Activated T-helper 9 cell treated with anti-CD3 and anti-CD28 coated beads, Interleukin-2, amount 50 U/mL, for 16 hours (primary cell): ENCODE measurements around the gene SLC13A4.
"Not testable (repeated sequence)": the region's sequence is repeated elsewhere in the genome, so short reads cannot be mapped to it uniquely, and the experiment has no call there.

ENCODE experiments used
- DNase-seq: peaks from one replicate; pipeline ENCODE4 v3.0.0-alpha.2; 2020; ENCODE audit warnings: low read depth

SLC13A4 gene

GRCh38 chr7:135718219-135718618 lies 9.8 kb downstream of the SLC13A4 start:
- no peak for DNase-seq

GRCh38 chr7:135717693-135718092 lies 10.3 kb downstream of the SLC13A4 start:
- DNase-seq, result no peak

- DNase-seq, result no peak
Measured at GRCh38 chr7:135716677-135717238, 11.2 kb downstream of the SLC13A4 start.

GRCh38 chr7:135715673-135716072 lies 12.3 kb downstream of the SLC13A4 start:
- DNase-seq, result no peak

GRCh38 chr7:135715055-135715522 lies 12.9 kb downstream of the SLC13A4 start:
- DNase-seq, result no peak

GRCh38 chr7:135714534-135715009 lies 13.4 kb downstream of the SLC13A4 start:
- no peak for DNase-seq

- DNase-seq, result no peak
Measured at GRCh38 chr7:135713836-135714470, 14.0 kb downstream of the SLC13A4 start.

- no peak for DNase-seq
Measured at GRCh38 chr7:135712796-135713195, 15.2 kb downstream of the SLC13A4 start.

GRCh38 chr7:135712182-135712782 lies 15.7 kb downstream of the SLC13A4 start:
- no peak for DNase-seq

GRCh38 chr7:135711139-135711469 lies 16.9 kb downstream of the SLC13A4 start:
- DNase-seq, result no peak

GRCh38 chr7:135710417-135711138 lies 17.4 kb downstream of the SLC13A4 start:
- DNase-seq, result no peak

- DNase-seq, result no peak
Measured at GRCh38 chr7:135709508-135709907, 18.5 kb downstream of the SLC13A4 start.

- DNase-seq, result no peak
Measured at GRCh38 chr7:135708041-135708440, 19.9 kb downstream of the SLC13A4 start.

- no peak for DNase-seq
Measured at GRCh38 chr7:135707570-135707966, 20.4 kb downstream of the SLC13A4 start.

- DNase-seq, result no peak
Measured at GRCh38 chr7:135706858-135707569, 21.0 kb downstream of the SLC13A4 start.

GRCh38 chr7:135706038-135706742 lies 21.8 kb downstream of the SLC13A4 start:
- no peak for DNase-seq

- DNase-seq, result no peak
Measured at GRCh38 chr7:135704698-135705097, 23.3 kb downstream of the SLC13A4 start.

GRCh38 chr7:135704074-135704473 lies 23.9 kb downstream of the SLC13A4 start:
- DNase-seq, result no peak

- DNase-seq, result no peak
Measured at GRCh38 chr7:135697276-135698049, 30.5 kb downstream of the SLC13A4 start.

- DNase-seq, result no peak
Measured at GRCh38 chr7:135693558-135693957, 34.4 kb downstream of the SLC13A4 start.

GRCh38 chr7:135692606-135693005 lies 35.4 kb downstream of the SLC13A4 start:
- DNase-seq, result not testable (repeated sequence)
